Mammary epithelial cell (primary cell): ENCODE data around the gene CORO6.

ENCODE experiments used
- EZH2 ChIP-seq: IDR thresholded peaks from 2 replicates; pipeline ENCODE4 v1.6.1; 2012; ENCODE audit warnings: low read length, inconsistent platforms, borderline replicate concordance
- TF ChIP-seq, protein P1 (sequence below), 2 donors: IDR thresholded peaks in 1 of 2; conservative IDR thresholded peaks in 1 of 2; 2 replicates each; pipeline ENCODE4 v1.5.1; 2011 to 2012; ENCODE audit warnings: inconsistent platforms in 2 of 2, low read length in 2 of 2, mild to moderate bottlenecking in 2 of 2, control low read depth in 1 of 2, low read depth in 1 of 2; ENCODE audit not compliant: insufficient read depth in 1 of 2; ENCODE audit errors: extremely low read depth in 1 of 2

DNA sequence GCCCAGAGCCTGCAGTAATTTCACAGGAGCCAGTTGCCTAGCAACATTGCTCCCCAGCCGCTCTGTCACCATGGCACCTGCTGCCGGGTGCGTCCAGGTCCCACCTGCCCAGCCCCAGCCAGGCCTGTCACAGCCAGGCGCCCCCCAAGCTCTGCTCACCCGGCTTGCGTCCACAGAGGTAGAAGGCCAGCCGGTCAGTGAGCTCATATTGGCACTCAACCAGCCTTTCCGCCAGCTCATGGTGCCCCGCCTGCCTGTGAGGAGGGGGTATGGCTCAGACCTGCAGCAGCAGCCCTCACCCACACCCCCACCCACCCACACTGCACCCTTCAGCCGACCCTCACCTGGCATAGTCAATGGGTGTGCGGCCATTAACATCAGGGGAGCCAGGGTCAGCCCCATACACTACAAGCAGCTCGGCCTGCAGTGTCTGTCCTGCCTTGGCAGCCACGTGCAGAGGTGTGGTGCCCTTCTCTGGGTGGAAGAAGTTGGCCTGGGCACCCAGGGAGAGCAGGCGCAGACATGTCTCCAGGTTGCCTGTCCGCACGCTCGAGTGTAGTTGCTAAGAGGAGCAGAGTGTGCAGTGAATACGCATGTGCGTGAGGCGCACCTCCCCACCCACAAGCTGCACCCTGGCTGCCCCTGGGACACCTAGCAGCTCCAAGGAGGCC is 41.0 kb downstream of the CORO6 start:
- TF ChIP-seq, protein P1, sequence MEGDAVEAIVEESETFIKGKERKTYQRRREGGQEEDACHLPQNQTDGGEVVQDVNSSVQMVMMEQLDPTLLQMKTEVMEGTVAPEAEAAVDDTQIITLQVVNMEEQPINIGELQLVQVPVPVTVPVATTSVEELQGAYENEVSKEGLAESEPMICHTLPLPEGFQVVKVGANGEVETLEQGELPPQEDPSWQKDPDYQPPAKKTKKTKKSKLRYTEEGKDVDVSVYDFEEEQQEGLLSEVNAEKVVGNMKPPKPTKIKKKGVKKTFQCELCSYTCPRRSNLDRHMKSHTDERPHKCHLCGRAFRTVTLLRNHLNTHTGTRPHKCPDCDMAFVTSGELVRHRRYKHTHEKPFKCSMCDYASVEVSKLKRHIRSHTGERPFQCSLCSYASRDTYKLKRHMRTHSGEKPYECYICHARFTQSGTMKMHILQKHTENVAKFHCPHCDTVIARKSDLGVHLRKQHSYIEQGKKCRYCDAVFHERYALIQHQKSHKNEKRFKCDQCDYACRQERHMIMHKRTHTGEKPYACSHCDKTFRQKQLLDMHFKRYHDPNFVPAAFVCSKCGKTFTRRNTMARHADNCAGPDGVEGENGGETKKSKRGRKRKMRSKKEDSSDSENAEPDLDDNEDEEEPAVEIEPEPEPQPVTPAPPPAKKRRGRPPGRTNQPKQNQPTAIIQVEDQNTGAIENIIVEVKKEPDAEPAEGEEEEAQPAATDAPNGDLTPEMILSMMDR (conservative IDR thresholded peaks at IDR 0.05 in 1 of 2, IDR thresholded peaks at IDR 0.05 in 1 of 2; ENCODE audit: extremely low read depth in 1 of 2, insufficient read depth in 1 of 2, low read depth in 1 of 2, low read length in 2 of 2): no peak
- no peak for TF ChIP-seq EZH2
